RWPE2 (cell line): Measurements from ENCODE around the gene RALGAPA2.

Source experiments
- ATAC-seq: fragments of 200-7000 bp; cut with Tn5 transposase; 3 replicates; pipeline ENCODE4 v1.9.1; 2021; ENCODE audit warnings: low read depth
- DNase-seq: peaks from one replicate; pipeline ENCODE4 v3.0.0-alpha.2; 2020; ENCODE audit warnings: low spot score
- H3K27ac ChIP-seq: fragments of 450-650 bp; 2 replicates; pipeline ENCODE4 v1.5.1; 2017; ENCODE audit warnings: mild to moderate bottlenecking; ENCODE audit not compliant: poor library complexity, severe bottlenecking
- H3K27me3 ChIP-seq: fragments of 250-450 bp; sonication (Bioruptor Pico); 2 replicates; pipeline ENCODE4 v1.5.1; 2021; ENCODE audit warnings: mild to moderate bottlenecking, moderate library complexity; ENCODE audit not compliant: insufficient read depth, poor library complexity, severe bottlenecking
- H3K36me3 ChIP-seq: fragments of 250-450 bp; sonication (Bioruptor Pico); 2 replicates; pipeline ENCODE4 v1.5.1; 2020; ENCODE audit warnings: low read depth, mild to moderate bottlenecking, moderate library complexity
- H3K4me1 ChIP-seq: fragments of 250-450 bp; sonication (Bioruptor Pico); 2 replicates; pipeline ENCODE4 v1.5.1; 2021; ENCODE audit warnings: mild to moderate bottlenecking, moderate library complexity; ENCODE audit not compliant: insufficient read depth, poor library complexity, severe bottlenecking
- H3K4me3 ChIP-seq: fragments of 250-450 bp; sonication (Bioruptor Pico); 2 replicates; pipeline ENCODE4 v1.5.1; 2021; ENCODE audit warnings: mild to moderate bottlenecking, moderate library complexity; ENCODE audit not compliant: severe bottlenecking
- H3K9me3 ChIP-seq: fragments of 250-450 bp; sonication (Bioruptor Pico); 2 replicates; pipeline ENCODE4 v1.5.1; 2021; ENCODE audit warnings: mild to moderate bottlenecking, moderate library complexity; ENCODE audit not compliant: severe bottlenecking
- TF ChIP-seq, protein P1 (sequence below): fragments of 450-650 bp; IDR thresholded peaks from one replicate; pipeline ENCODE4 v1.5.1; 2017; ENCODE audit warnings: mild to moderate bottlenecking, moderate library complexity; ENCODE audit not compliant: poor library complexity, severe bottlenecking

Gene RALGAPA2

DNA sequence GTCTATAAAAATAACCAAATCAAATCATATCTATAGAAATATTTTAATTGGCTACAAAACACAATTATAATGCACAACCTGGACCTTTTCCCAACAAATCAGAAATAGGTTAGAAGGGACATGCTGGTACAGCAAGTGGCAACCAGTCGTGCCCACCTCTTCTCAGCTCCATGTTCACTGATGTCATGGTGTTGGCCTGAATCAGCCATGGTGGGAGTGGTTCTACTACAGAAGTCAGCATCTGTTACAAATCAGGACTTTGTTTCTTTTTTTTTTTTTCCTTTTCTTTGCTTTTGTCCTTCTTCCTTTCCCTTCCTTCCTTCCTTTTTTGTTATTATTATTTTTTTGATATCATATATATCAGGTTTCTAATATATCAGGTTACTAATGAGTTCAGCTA is 91.2 kb downstream of the RALGAPA2 start:
- no peak for ATAC-seq
- no peak overlapping the region for H3K4me3 ChIP-seq
- H3K27me3 ChIP-seq, result no peaks in the 10 kb centered on the region
- H3K36me3 ChIP-seq, result no peaks in the 10 kb centered on the region; the same call in 1 of the 2 replicates
- H3K4me1 ChIP-seq, result no peaks in the 10 kb centered on the region
- DNase-seq, result no peak
- H3K9me3 ChIP-seq, result no peaks in the 10 kb centered on the region
- no peak overlapping the region for H3K27ac ChIP-seq
- TF ChIP-seq, protein P1, sequence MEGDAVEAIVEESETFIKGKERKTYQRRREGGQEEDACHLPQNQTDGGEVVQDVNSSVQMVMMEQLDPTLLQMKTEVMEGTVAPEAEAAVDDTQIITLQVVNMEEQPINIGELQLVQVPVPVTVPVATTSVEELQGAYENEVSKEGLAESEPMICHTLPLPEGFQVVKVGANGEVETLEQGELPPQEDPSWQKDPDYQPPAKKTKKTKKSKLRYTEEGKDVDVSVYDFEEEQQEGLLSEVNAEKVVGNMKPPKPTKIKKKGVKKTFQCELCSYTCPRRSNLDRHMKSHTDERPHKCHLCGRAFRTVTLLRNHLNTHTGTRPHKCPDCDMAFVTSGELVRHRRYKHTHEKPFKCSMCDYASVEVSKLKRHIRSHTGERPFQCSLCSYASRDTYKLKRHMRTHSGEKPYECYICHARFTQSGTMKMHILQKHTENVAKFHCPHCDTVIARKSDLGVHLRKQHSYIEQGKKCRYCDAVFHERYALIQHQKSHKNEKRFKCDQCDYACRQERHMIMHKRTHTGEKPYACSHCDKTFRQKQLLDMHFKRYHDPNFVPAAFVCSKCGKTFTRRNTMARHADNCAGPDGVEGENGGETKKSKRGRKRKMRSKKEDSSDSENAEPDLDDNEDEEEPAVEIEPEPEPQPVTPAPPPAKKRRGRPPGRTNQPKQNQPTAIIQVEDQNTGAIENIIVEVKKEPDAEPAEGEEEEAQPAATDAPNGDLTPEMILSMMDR, result no peak

DNA sequence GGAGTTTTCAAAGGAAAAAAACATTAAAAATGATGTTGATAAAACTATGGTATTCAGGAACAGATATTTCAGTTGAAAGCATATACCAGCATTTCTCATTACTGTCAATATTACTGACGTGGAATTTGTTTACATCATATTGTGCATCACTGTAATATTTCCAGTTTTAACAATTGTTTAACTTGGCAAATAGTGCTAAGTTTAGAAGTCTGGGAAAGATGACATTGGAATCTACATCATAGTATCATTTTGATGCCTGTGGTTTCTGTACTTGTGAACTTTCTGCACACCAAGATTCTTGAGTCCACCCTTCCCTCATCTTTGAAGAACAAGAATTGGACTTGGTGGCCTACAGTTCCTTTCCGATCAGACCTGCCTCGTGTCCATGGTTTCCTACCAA is 98.1 kb downstream of the RALGAPA2 start:
- no peak for ATAC-seq
- Histone ChIP-seq H3K27me3 (no peaks in the 10 kb centered on the region), H3K27ac (no peak overlapping the region), H3K36me3 (peaks cover 8% of the 10 kb centered on the region; the same call in 1 of the 2 replicates), H3K4me1 (no peaks in the 10 kb centered on the region), H3K4me3 (no peak overlapping the region), H3K9me3 (no peaks in the 10 kb centered on the region)
- TF ChIP-seq, protein P1, result no peak
- no peak for DNase-seq

DNA sequence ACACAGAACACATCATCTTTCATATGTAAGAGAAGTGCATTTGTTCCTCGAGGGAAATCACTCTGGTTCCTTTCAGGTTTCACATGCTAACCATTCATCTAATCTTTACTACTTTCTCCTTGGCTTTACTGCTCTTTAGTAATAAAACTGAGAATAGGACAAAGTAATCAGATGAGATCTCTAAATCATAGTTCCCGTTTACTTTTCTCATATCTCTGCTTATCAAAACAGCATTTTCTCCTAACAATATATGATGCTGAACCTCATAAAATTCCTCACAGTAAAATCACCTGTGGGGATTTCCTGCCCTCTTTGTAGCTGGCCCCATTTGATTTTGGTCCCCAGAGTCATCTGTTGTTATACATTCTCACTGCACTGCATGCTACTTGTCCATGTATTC is 100.2 kb downstream of the RALGAPA2 start:
- ATAC-seq (no peak), DNase-seq (no peak)
- TF ChIP-seq, protein P1, result no peak

DNA sequence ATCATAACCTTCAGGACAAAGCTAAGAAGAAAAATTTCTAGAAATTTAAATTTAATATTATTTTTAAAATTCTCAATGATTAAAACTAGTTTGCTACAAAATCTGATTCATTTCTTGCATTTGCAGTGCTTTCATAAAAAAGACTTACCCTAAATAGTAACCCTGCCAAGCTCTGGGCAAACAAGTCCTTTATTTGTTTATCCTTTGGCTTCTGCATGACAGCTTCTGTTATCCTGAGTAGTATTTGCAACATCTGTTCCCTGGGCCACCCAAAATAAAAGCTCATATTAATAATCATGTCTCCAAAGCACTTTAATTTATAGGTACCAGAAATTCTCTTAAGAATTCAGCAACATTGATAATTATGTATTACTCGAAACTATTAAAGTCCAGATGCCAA is 101.3 kb downstream of the RALGAPA2 start:
- H3K9me3 ChIP-seq, result no peaks in the 10 kb centered on the region
- no peak for DNase-seq
- H3K4me1 ChIP-seq, result no peaks in the 10 kb centered on the region
- H3K4me3 ChIP-seq, result no peak overlapping the region
- H3K27ac ChIP-seq, result no peak overlapping the region
- no peak for ATAC-seq
- H3K27me3 ChIP-seq, result no peaks in the 10 kb centered on the region
- TF ChIP-seq, protein P1, result no peak
- H3K36me3 ChIP-seq, result peaks cover 8% of the 10 kb centered on the region; the same call in 1 of the 2 replicates

More for the DNA sequence above, 100.2 kb downstream of the RALGAPA2 start:
- H3K4me1 ChIP-seq, result no peaks in the 10 kb centered on the region
- H3K9me3 ChIP-seq, result no peaks in the 10 kb centered on the region
- H3K27ac ChIP-seq, result no peak overlapping the region
- H3K36me3 ChIP-seq, result peaks cover 8% of the 10 kb centered on the region; the same call in 1 of the 2 replicates
- H3K27me3 ChIP-seq, result no peaks in the 10 kb centered on the region
- no peak overlapping the region for H3K4me3 ChIP-seq

DNA sequence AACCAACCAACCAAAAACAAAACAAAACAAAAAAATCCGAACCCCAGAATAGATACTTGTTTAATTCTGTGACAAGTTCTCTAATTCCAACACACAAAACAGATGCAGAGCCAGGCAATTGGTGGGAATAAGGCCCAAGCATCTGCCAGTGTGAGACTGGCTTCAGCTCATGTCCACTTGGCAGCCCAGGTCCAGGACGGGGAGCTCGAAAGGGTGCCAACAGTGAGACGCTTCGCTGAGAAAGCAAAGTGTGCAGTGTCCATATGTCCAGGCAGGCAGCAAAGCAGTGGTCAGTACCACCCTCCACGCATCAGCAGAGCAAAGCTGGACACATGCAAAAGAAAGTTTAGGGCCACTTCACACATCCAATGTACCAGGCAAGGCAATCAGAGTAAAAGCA is 102.9 kb downstream of the RALGAPA2 start:
- DNase-seq (no peak), ATAC-seq (no peak)
- Histone ChIP-seq H3K27ac (no peak overlapping the region), H3K4me3 (no peak overlapping the region), H3K36me3 (no peaks in the 10 kb centered on the region), H3K9me3 (no peaks in the 10 kb centered on the region), H3K4me1 (no peaks in the 10 kb centered on the region), H3K27me3 (no peaks in the 10 kb centered on the region)
- TF ChIP-seq, protein P1, result no peak
